Measurements from ENCODE around the gene DHODH.

DHODH gene

GRCh38 chr16:72013888-72014581 is 5.5 kb downstream of the DHODH start:
- no peak for DNase-seq (ENCODE audit: low read depth in 2 of 2)

GRCh38 chr16:72014675-72015074 is 6.1 kb downstream of the DHODH start:
- no peak for DNase-seq (ENCODE audit: low read depth in 2 of 2)

- DNase-seq (ENCODE audit: low read depth in 2 of 2): no peak
Measured at GRCh38 chr16:72015124-72015523, 6.6 kb downstream of the DHODH start.

- DNase-seq (ENCODE audit: low read depth in 2 of 2): no peak
Measured at GRCh38 chr16:72018470-72018869, 9.9 kb downstream of the DHODH start.

GRCh38 chr16:72021043-72021442 is 12.5 kb downstream of the DHODH start:
- DNase-seq (ENCODE audit: low read depth in 2 of 2): no peak

- DNase-seq (ENCODE audit: low read depth in 2 of 2): no peak
Measured at GRCh38 chr16:72022127-72022526, 13.6 kb downstream of the DHODH start.

- no peak for DNase-seq (ENCODE audit: low read depth in 2 of 2)
Measured at GRCh38 chr16:72023962-72024361, 15.4 kb downstream of the DHODH start.

- DNase-seq (ENCODE audit: low read depth in 2 of 2): no peak
Measured at GRCh38 chr16:72024862-72025382, 16.4 kb downstream of the DHODH start.

- no peak for DNase-seq (ENCODE audit: low read depth in 2 of 2)
Measured at GRCh38 chr16:72025404-72026114, 17.0 kb downstream of the DHODH start.

- DNase-seq (ENCODE audit: low read depth in 2 of 2): no peak
Measured at GRCh38 chr16:72027669-72028378, 19.3 kb downstream of the DHODH start.

- DNase-seq (ENCODE audit: low read depth in 2 of 2): no peak
Measured at GRCh38 chr16:72029567-72030271, 21.2 kb downstream of the DHODH start.

GRCh38 chr16:72033437-72033836 is 24.9 kb downstream of the DHODH start:
- no peak for DNase-seq (ENCODE audit: low read depth in 2 of 2)

- no peak for DNase-seq (ENCODE audit: low read depth in 2 of 2)
Measured at GRCh38 chr16:72036098-72036497, 27.6 kb downstream of the DHODH start.

- no peak for DNase-seq (ENCODE audit: low read depth in 2 of 2)
Measured at GRCh38 chr16:72042157-72042660, 33.7 kb downstream of the DHODH start.

- no peak for DNase-seq (ENCODE audit: low read depth in 2 of 2)
Measured at GRCh38 chr16:72043058-72043457, 34.5 kb downstream of the DHODH start.

- DNase-seq (ENCODE audit: low read depth in 2 of 2): no peak
Measured at GRCh38 chr16:72043539-72043938, 35.0 kb downstream of the DHODH start.

GRCh38 chr16:72044296-72044695 is 35.8 kb downstream of the DHODH start:
- DNase-seq (ENCODE audit: low read depth in 2 of 2): no peak

- DNase-seq (ENCODE audit: low read depth in 2 of 2): no peak
Measured at GRCh38 chr16:72044825-72045359, 36.3 kb downstream of the DHODH start.

- no peak for DNase-seq (ENCODE audit: low read depth in 2 of 2)
Measured at GRCh38 chr16:72049110-72049509, 40.6 kb downstream of the DHODH start.

GRCh38 chr16:72050769-72051464 is 42.4 kb downstream of the DHODH start:
- no peak for DNase-seq (ENCODE audit: low read depth in 2 of 2)

GRCh38 chr16:72051818-72052217 is 43.3 kb downstream of the DHODH start:
- no peak for DNase-seq (ENCODE audit: low read depth in 2 of 2)
